GM12878 (cell line): ENCODE results near the gene PC. TPM values are rescaled to one million over a fixed set of nuclear protein-coding genes. Genes with fewer than 3 reads are reported as not detected.

ENCODE experiments used
- ATAC-seq: fragments of 200-7000 bp; cut with Tn5 transposase; 3 replicates; pipeline ENCODE4 v1.9.1; 2020; ENCODE audit warnings: mild to moderate bottlenecking, moderate library complexity
- BruUV-seq: library from RNA; stranded (reverse); fragments of 400-500 nt; replicated peaks from 2 replicates; lab custom pipeline; 2021; lab: Mats Ljungman, UMichigan
- CTCF ChIA-PET: fragments of 300-600 bp; sonication (Branson Sonifier 250); formaldehyde crosslinking; extraction: SDS; loops from one replicate; lab custom pipeline; 2021; ENCODE audit warnings: inconsistent platforms; lab: Yijun Ruan, JAX
- POLR2A ChIA-PET: fragments of 350-600 bp; formaldehyde crosslinking; extraction: SDS; loops from one replicate; lab custom pipeline; 2021; ENCODE audit warnings: inconsistent platforms; lab: Charles Lee
- RAD21 ChIA-PET: fragments of 300-600 bp; sonication (Branson Sonifier 250); formaldehyde crosslinking; loops from one replicate; lab custom pipeline; 2023; ENCODE audit warnings: antibody characterized with exemption; ENCODE audit not compliant: unreplicated experiment; lab: Charles Lee
- SMC1A ChIA-PET: fragments of 300-600 bp; sonication (Branson Sonifier 250); formaldehyde crosslinking; loops from one replicate; lab custom pipeline; 2023; ENCODE audit not compliant: unreplicated experiment, uncharacterized antibody; lab: Charles Lee
- DNase-seq: peaks from one replicate; pipeline ENCODE4 v3.0.0-alpha.2; 2011; ENCODE audit warnings: low read depth, low spot score
- FAIRE-seq: peaks from 3 replicates; lab custom pipeline; 2011; peaks lifted over from hg19 to GRCh38; lab: Jason Lieb, UNC
- H2AFZ ChIP-seq: 2 replicates; pipeline ENCODE4 v1.6.0; 2011; ENCODE audit warnings: low read depth, low read length, control low read depth; ENCODE audit not compliant: control insufficient read depth
- H3K27ac ChIP-seq: 2 replicates; pipeline ENCODE4 v1.5.1; 2011; ENCODE audit warnings: control low read depth; ENCODE audit not compliant: control insufficient read depth, insufficient read depth
- H3K27me3 ChIP-seq, 2 experiments: replicated peaks in 1 of 2; 2 replicates each; pipeline versions ENCODE4 v1.6.0 to v1.6.1; 2011; ENCODE audit warnings: low read length in 1 of 2; ENCODE audit not compliant: control insufficient read depth in 2 of 2, insufficient read depth in 2 of 2
- H3K36me3 ChIP-seq, 2 experiments: 2 replicates each; pipeline ENCODE4 v1.5.1; 2011; ENCODE audit warnings: low read length in 1 of 2; ENCODE audit not compliant: control insufficient read depth in 2 of 2, insufficient read depth in 2 of 2
- H3K4me1 ChIP-seq: 2 replicates; pipeline ENCODE4 v1.6.1; 2011; ENCODE audit warnings: mild to moderate bottlenecking, low read length, moderate library complexity, mixed read lengths; ENCODE audit not compliant: control insufficient read depth, insufficient read depth
- H3K4me2 ChIP-seq: 2 replicates; pipeline ENCODE4 v1.6.0; 2011; ENCODE audit warnings: control low read depth; ENCODE audit not compliant: control insufficient read depth, insufficient read depth
- H3K4me3 ChIP-seq: fragments of 200-600 bp; sonication (generic); 2 replicates; pipeline ENCODE4 v1.5.1; 2016
- H3K79me2 ChIP-seq: 2 replicates; pipeline ENCODE4 v1.6.0; 2011; ENCODE audit warnings: low read length; ENCODE audit not compliant: control insufficient read depth, insufficient read depth
- H3K9ac ChIP-seq: 2 replicates; pipeline ENCODE4 v1.8.0; 2011; ENCODE audit warnings: low read length, control low read depth, mixed read lengths; ENCODE audit not compliant: control insufficient read depth, insufficient read depth
- H3K9me3 ChIP-seq: replicated peaks from 3 replicates; pipeline ENCODE4 v1.5.1; 2011; ENCODE audit warnings: mild to moderate bottlenecking, low read length; ENCODE audit not compliant: control insufficient read depth, insufficient read depth
- H4K20me1 ChIP-seq: 2 replicates; pipeline ENCODE4 v1.6.0; 2011; ENCODE audit not compliant: control insufficient read depth, insufficient read depth
- ASH2L ChIP-seq: fragments of 300-600, 200-600 bp; sonication (generic); IDR thresholded peaks from 2 replicates; pipeline ENCODE4 v1.6.1; 2017; ENCODE audit warnings: low read depth, mild to moderate bottlenecking, borderline replicate concordance
- ATF7 ChIP-seq: fragments of 450-650 bp; IDR thresholded peaks from 2 replicates; pipeline ENCODE4 v1.6.1; 2016; ENCODE audit warnings: low read depth, mild to moderate bottlenecking
- BCL11A ChIP-seq: IDR thresholded peaks from 2 replicates; pipeline ENCODE4 v1.6.1; 2011; ENCODE audit warnings: low read depth, low read length
- CREB1 ChIP-seq: IDR thresholded peaks from 2 replicates; pipeline ENCODE4 v1.6.1; 2012; ENCODE audit warnings: low read depth, mild to moderate bottlenecking, inconsistent platforms
- E4F1 ChIP-seq: fragments of 450-650 bp; IDR thresholded peaks from 2 replicates; pipeline ENCODE4 v1.6.1; 2018; ENCODE audit warnings: borderline replicate concordance, mild to moderate bottlenecking; ENCODE audit not compliant: partially characterized antibody
- IRF3 ChIP-seq: fragments of 450-650 bp; IDR thresholded peaks from 2 replicates; pipeline ENCODE4 v1.6.1; 2014; ENCODE audit warnings: mild to moderate bottlenecking
- MEF2B ChIP-seq: fragments of 450-650 bp; IDR thresholded peaks from 2 replicates; pipeline ENCODE4 v1.6.1; 2018; ENCODE audit warnings: mild to moderate bottlenecking, moderate library complexity; ENCODE audit not compliant: partially characterized antibody, poor library complexity, severe bottlenecking
- POLR2AphosphoS5 ChIP-seq: IDR thresholded peaks from 2 replicates; pipeline ENCODE4 v1.6.1; 2011; ENCODE audit warnings: mild to moderate bottlenecking, low read length, inconsistent platforms
- WGBS: methylation state at CpG from one replicate; pipeline ENCODE4 v1.1.6; 2016; ENCODE audit warnings: low lambda C conversion rate; ENCODE audit not compliant: insufficient replicate concordance, insufficient coverage; ENCODE audit errors: missing lambda C conversion rate; 5-methylcytosine and 5-hydroxymethylcytosine counted together
- in situ Hi-C: fragments of 300-500 bp; cut with MboI; formaldehyde crosslinking; loops from 9 replicates; pipeline ENCODE4 v1.14.3; 2018; ENCODE audit warnings: mixed read lengths
- intact Hi-C: fragments of 100-400 bp; cut with micrococcal nuclease; formaldehyde crosslinking; loops from one replicate; pipeline ENCODE4 v1.14.2; 2022; ENCODE audit not compliant: unreplicated experiment
- polyA plus RNA-seq, 11 experiments: library from polyadenylated mRNA; depleted of rRNA in 4 of 11; unstranded in 6 of 11; stranded (reverse) in 5 of 11; fragments of >200 nt; fragmentation: Nextera tagmentation in 4 of 11; fragmentation: Illumina TruSeq in 1 of 11; extraction: Ambion mirVana in 4 of 11; extraction: Trizol in 1 of 11; gene quantifications; 1 replicate in 1 of 11; 2 replicates in 10 of 11; pipeline versions ENCODE4 v1.2.1 to v1.2.3, GENCODE V29; 2011 to 2016; ENCODE audit warnings: inconsistent platforms in 2 of 11, missing spikeins in 2 of 11, low read depth in 1 of 11
- total RNA-seq, 4 experiments: library from RNA; depleted of rRNA in 3 of 4; stranded (reverse); fragments of >200 nt in 3 of 4; fragmentation: Illumina TruSeq in 1 of 4; extraction: Trizol in 1 of 4; gene quantifications; 2 replicates each; pipeline versions ENCODE4 v1.2.1 to v1.2.3, GENCODE V29; 2013 to 2021

The PC gene
- total and polyA plus RNA-seq, 10 of the 15 experiments (the other 5 are each of a cell fraction or from before 2014, with no cell fraction given): 0.22 to 10.3 (median 4.5) TPM

GRCh38 chr11:66809592-66809991, 148.6 kb downstream of the PC start:
- 95% methylated on average over 3 of the region's 3 CpGs for WGBS
- no peak overlapping the region for H3K4me3 ChIP-seq
- RAD21 ChIA-PET: no interaction called here
- no peaks in the 10 kb centered on the region for H3K79me2 ChIP-seq
- H3K4me2 ChIP-seq: no peak overlapping the region
- no peaks in the 10 kb centered on the region for H4K20me1 ChIP-seq
- H3K9me3 ChIP-seq: no peaks in the 10 kb centered on the region
- no peak for FAIRE-seq
- H3K27ac ChIP-seq: no peak overlapping the region
- no peak for TF ChIP-seq POLR2AphosphoS5
- H3K27me3 ChIP-seq: no peaks in the 10 kb centered on the region
- SMC1A ChIA-PET: no interaction called here
- in situ Hi-C loops (no loop called here), intact Hi-C loops (no loop called here)
- H2AFZ ChIP-seq: no peak overlapping the region
- CTCF ChIA-PET: no interaction called here
- POLR2A ChIA-PET: interaction anchor here (0.7 to 0.9 kb wide), 2 partner anchors 8 to 12 kb away, joined by 3 read pairs; no protein-coding TSS in a partner anchor
- BruUV-seq: no TSS peak
- no peak overlapping the region for H3K9ac ChIP-seq
- ATAC-seq: no peak
- H3K36me3 ChIP-seq: no peaks in the 10 kb centered on the region
- DNase-seq: no peak
- H3K4me1 ChIP-seq: peaks cover 7% of the 10 kb centered on the region

GRCh38 chr11:66800720-66801428, 157.3 kb downstream of the PC start:
- Histone ChIP-seq H3K79me2 (no peaks in the 10 kb centered on the region), H3K4me2 (peak overlapping the region; percentile 63), H3K27me3 (no peaks in the 10 kb centered on the region), H3K27ac (peak overlapping the region; percentile 84), H3K36me3 (no peaks in the 10 kb centered on the region), H2AFZ (peak overlapping the region; percentile 46; the same call in 1 of the 2 replicates), H3K9me3 (no peaks in the 10 kb centered on the region), H4K20me1 (no peaks in the 10 kb centered on the region), H3K4me3 (no peak overlapping the region), H3K4me1 (peaks cover 14% of the 10 kb centered on the region), H3K9ac (peak overlapping the region; percentile 17; the same call in 1 of the 2 replicates)
- CTCF ChIA-PET: interaction anchor here (0.8 to 1.6 kb wide), 3 partner anchors 16 to 33 kb away, joined by 3 to 5 read pairs (median 3); no protein-coding TSS in a partner anchor
- 23% methylated on average over 5 of the region's 5 CpGs for WGBS
- SMC1A ChIA-PET: interaction anchor here (1.3 kb wide), 1 partner anchor 415 kb away, joined by 3 read pairs; no protein-coding TSS in a partner anchor
- FAIRE-seq (no peak), DNase-seq (peak; percentile 66), ATAC-seq (peak; percentile 90)
- RAD21 ChIA-PET: interaction anchor here (1.1 to 1.6 kb wide), 3 partner anchors 34 to 124 kb away, joined by 3 read pairs; no protein-coding TSS in a partner anchor
- POLR2A ChIA-PET: interaction anchor here (1.2 to 1.9 kb wide), 2 partner anchors 33 to 41 kb away, joined by 4 read pairs; no protein-coding TSS in a partner anchor
- intact Hi-C loops (no loop called here), in situ Hi-C loops (no loop called here)
- no TSS peak for BruUV-seq
- TF ChIP-seq ATF7 (peak; percentile 59), E4F1 (no peak), IRF3 (no peak), MEF2B (peak; percentile 84), ASH2L (peak; percentile 77), BCL11A (no peak), CREB1 (no peak)
